Germinal center (tissue), 1 donor: ENCODE data around the gene MAP3K21.

Source experiments
- DNase-seq: peaks from one replicate; pipeline ENCODE4 v3.0.0; 2012; ENCODE audit warnings: mixed read lengths, low spot score

MAP3K21 gene

GRCh38 chr1:233390842-233391737, 63.6 kb downstream of the MAP3K21 start:
- no peak for DNase-seq

GRCh38 chr1:233393084-233393840, 65.7 kb downstream of the MAP3K21 start:
- no peak for DNase-seq

GRCh38 chr1:233393926-233394680, 66.6 kb downstream of the MAP3K21 start:
- DNase-seq, result no peak

GRCh38 chr1:233394860-233395717, 67.6 kb downstream of the MAP3K21 start:
- DNase-seq, result peak; percentile 16

GRCh38 chr1:233395863-233396646, 68.5 kb downstream of the MAP3K21 start:
- no peak for DNase-seq

- DNase-seq, result no peak
Measured at GRCh38 chr1:233406339-233406960, 78.9 kb downstream of the MAP3K21 start.

- DNase-seq, result no peak
Measured at GRCh38 chr1:233406994-233407631, 79.6 kb downstream of the MAP3K21 start.

- DNase-seq, result no peak
Measured at GRCh38 chr1:233409540-233409939, 82.0 kb downstream of the MAP3K21 start.

GRCh38 chr1:233410906-233411305, 83.4 kb downstream of the MAP3K21 start:
- DNase-seq, result no peak

- DNase-seq, result no peak
Measured at GRCh38 chr1:233412812-233413211, 85.3 kb downstream of the MAP3K21 start.

- no peak for DNase-seq
Measured at GRCh38 chr1:233421293-233421692, 93.8 kb downstream of the MAP3K21 start.

- DNase-seq, result no peak
Measured at GRCh38 chr1:233424779-233425178, 97.3 kb downstream of the MAP3K21 start.

GRCh38 chr1:233427907-233428306, 100.4 kb downstream of the MAP3K21 start:
- DNase-seq, result no peak

- DNase-seq, result no peak
Measured at GRCh38 chr1:233431753-233432403, 104.4 kb downstream of the MAP3K21 start.

GRCh38 chr1:233432916-233433315, 105.4 kb downstream of the MAP3K21 start:
- no peak for DNase-seq

- DNase-seq, result no peak
Measured at GRCh38 chr1:233433436-233434210, 106.1 kb downstream of the MAP3K21 start.
